ENCODE results near the gene NMRAL1.

NMRAL1 gene

GRCh38 chr16:4463522-4464163 is 10.8 kb downstream of the NMRAL1 start:
- Histone ChIP-seq H3K27me3 (ENCODE audit: control insufficient read depth in 1 of 2, insufficient read depth in 2 of 2, low read length in 2 of 2) (no peaks in the 10 kb centered on the region), H3K27ac (ENCODE audit: low read length) (no peak overlapping the region), H3K4me3 (ENCODE audit: low read length in 2 of 2) (no peak overlapping the region), H3K36me3 (ENCODE audit: control insufficient read depth in 2 of 2, insufficient read depth in 2 of 2, low read length in 2 of 2) (peaks cover 12 to 26% of the 10 kb centered on the region in 2 donors), H3K4me1 (ENCODE audit: control insufficient read depth, insufficient read depth, low read length) (no peaks in the 10 kb centered on the region), H3K9ac (ENCODE audit: low read length in 2 of 2) (no peak overlapping the region), H3K9me3 (ENCODE audit: control insufficient read depth in 2 of 2, low read length in 2 of 2) (no peaks in the 10 kb centered on the region)

DNA sequence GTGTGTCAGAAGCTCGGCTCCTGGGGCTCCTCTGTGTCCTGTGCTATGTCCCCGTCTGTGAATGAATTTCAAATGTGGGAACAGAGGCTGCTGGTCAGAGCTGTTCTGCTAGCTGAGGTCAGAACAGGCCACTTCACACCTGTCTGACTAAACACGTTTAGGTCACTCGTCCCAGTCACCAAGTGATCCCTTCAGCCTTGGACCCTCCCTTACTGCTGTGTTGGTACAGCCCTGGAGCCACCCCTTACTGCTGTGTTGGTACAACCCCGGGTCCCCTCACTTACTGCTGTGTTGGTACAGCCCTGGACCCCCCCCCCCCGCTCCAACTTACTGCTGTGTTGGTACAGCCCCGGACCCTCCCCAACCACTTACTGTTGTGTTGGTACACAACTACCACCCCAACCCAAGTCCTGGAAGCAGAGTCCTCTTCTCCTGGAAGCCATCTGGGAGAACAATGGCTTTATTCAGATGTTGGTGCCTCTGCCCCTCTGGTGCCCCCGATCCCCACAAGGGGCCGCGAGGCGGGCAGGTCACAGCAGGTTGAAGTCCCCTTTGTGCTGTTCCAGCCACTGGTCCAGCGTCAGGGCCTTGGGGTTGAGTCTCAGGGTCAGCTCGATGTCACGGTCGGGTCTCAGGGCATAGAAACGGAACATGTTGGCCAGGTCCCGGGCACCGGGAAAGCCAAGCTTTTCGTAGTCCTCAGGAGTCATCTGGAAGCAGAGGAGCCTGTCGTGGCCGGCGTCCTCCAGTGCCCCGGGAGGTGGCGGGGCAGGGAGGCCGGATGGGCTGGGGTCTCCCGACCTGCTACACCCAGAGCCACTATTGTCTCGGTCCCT is 13.0 kb downstream of the NMRAL1 start:
- Histone ChIP-seq H3K27ac (ENCODE audit: low read length) (no peak overlapping the region), H3K4me1 (ENCODE audit: control insufficient read depth, insufficient read depth, low read length) (no peaks in the 10 kb centered on the region), H3K27me3 (ENCODE audit: control insufficient read depth in 1 of 2, insufficient read depth in 2 of 2, low read length in 2 of 2) (no peaks in the 10 kb centered on the region), H3K9me3 (ENCODE audit: control insufficient read depth in 2 of 2, low read length in 2 of 2) (no peaks in the 10 kb centered on the region), H3K4me3 (ENCODE audit: low read length in 2 of 2) (no peak overlapping the region), H3K9ac (ENCODE audit: low read length in 2 of 2) (no peak overlapping the region), H3K36me3 (ENCODE audit: control insufficient read depth in 2 of 2, insufficient read depth in 2 of 2, low read length in 2 of 2) (peaks cover 25 to 29% of the 10 kb centered on the region in 2 donors)

GRCh38 chr16:4460936-4461249 is 13.5 kb downstream of the NMRAL1 start:
- Histone ChIP-seq H3K9ac (ENCODE audit: low read length in 2 of 2) (no peak overlapping the region), H3K4me1 (ENCODE audit: control insufficient read depth, insufficient read depth, low read length) (no peaks in the 10 kb centered on the region), H3K27me3 (ENCODE audit: control insufficient read depth in 1 of 2, insufficient read depth in 2 of 2, low read length in 2 of 2) (no peaks in the 10 kb centered on the region), H3K27ac (ENCODE audit: low read length) (no peak overlapping the region), H3K9me3 (ENCODE audit: control insufficient read depth in 2 of 2, low read length in 2 of 2) (no peaks in the 10 kb centered on the region), H3K4me3 (ENCODE audit: low read length in 2 of 2) (no peak overlapping the region), H3K36me3 (ENCODE audit: control insufficient read depth in 2 of 2, insufficient read depth in 2 of 2, low read length in 2 of 2) (peaks cover 29 to 31% of the 10 kb centered on the region in 2 donors)

- no peak overlapping the region for H3K4me3 ChIP-seq (ENCODE audit: low read length in 2 of 2)
- no peaks in the 10 kb centered on the region for H3K4me1 ChIP-seq (ENCODE audit: control insufficient read depth, insufficient read depth, low read length)
- no peaks in the 10 kb centered on the region for H3K9me3 ChIP-seq (ENCODE audit: control insufficient read depth in 2 of 2, low read length in 2 of 2)
- no peak overlapping the region for H3K27ac ChIP-seq (ENCODE audit: low read length)
- no peak overlapping the region for H3K9ac ChIP-seq (ENCODE audit: low read length in 2 of 2)
- H3K27me3 ChIP-seq (ENCODE audit: control insufficient read depth in 1 of 2, insufficient read depth in 2 of 2, low read length in 2 of 2): no peaks in the 10 kb centered on the region
- H3K36me3 ChIP-seq (ENCODE audit: control insufficient read depth in 2 of 2, insufficient read depth in 2 of 2, low read length in 2 of 2): peaks cover 42 to 45% of the 10 kb centered on the region in 2 donors
These were observed 18.5 kb downstream of the NMRAL1 start for GRCh38 chr16:4455951-4456350.

DNA sequence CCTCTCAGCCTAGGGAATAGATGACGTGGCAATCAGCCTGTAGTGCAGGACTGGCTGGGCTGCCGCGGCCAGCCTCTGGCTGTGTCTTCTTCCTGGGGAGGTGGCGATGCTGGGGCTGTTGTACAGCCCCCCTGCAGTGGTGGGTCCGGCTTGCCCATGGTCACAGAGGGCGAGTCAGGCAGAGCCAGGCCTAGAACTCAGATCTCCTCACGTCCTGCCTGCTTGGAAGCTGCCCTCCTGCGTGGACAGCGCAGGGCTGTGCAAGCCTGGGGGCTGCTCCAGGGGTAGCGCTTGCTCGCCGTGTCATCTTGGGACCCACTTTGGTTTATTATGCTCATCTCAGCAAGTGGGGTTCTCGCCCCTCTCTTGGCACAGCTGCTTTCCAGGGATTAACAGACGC is 19.3 kb downstream of the NMRAL1 start:
- Histone ChIP-seq H3K9ac (ENCODE audit: low read length in 2 of 2) (no peak overlapping the region), H3K36me3 (ENCODE audit: control insufficient read depth in 2 of 2, insufficient read depth in 2 of 2, low read length in 2 of 2) (peaks cover 50 to 54% of the 10 kb centered on the region in 2 donors), H3K27ac (ENCODE audit: low read length) (no peak overlapping the region), H3K27me3 (ENCODE audit: control insufficient read depth in 1 of 2, insufficient read depth in 2 of 2, low read length in 2 of 2) (no peaks in the 10 kb centered on the region), H3K4me3 (ENCODE audit: low read length in 2 of 2) (no peak overlapping the region), H3K4me1 (ENCODE audit: control insufficient read depth, insufficient read depth, low read length) (no peaks in the 10 kb centered on the region), H3K9me3 (ENCODE audit: control insufficient read depth in 2 of 2, low read length in 2 of 2) (no peaks in the 10 kb centered on the region)

DNA sequence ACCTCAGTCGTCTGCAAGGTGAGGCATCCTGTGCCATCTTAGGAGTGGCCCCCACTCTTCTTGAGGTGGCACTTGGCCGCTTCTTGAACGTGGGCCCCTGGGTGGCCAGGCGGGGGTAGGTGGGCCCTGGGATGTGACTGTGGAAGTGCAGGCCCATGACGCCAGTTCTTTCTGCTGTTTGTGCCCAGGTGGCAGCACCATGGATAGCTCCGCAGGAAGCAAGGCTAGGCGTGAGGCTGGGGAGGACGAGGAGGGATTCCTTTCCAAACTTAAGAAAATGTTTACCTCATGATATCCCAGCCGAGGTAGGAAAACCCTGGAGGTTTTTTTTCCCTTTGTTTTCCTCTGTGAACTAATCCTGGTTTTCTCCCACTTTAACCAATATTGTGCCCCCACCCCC is 19.8 kb downstream of the NMRAL1 start:
- Histone ChIP-seq H3K27ac (ENCODE audit: low read length) (no peak overlapping the region), H3K9me3 (ENCODE audit: control insufficient read depth in 2 of 2, low read length in 2 of 2) (no peaks in the 10 kb centered on the region), H3K4me3 (ENCODE audit: low read length in 2 of 2) (no peak overlapping the region), H3K4me1 (ENCODE audit: control insufficient read depth, insufficient read depth, low read length) (no peaks in the 10 kb centered on the region), H3K27me3 (ENCODE audit: control insufficient read depth in 1 of 2, insufficient read depth in 2 of 2, low read length in 2 of 2) (no peaks in the 10 kb centered on the region), H3K36me3 (ENCODE audit: control insufficient read depth in 2 of 2, insufficient read depth in 2 of 2, low read length in 2 of 2) (peaks cover 52 to 55% of the 10 kb centered on the region in 2 donors), H3K9ac (ENCODE audit: low read length in 2 of 2) (no peak overlapping the region)

GRCh38 chr16:4452674-4453073 is 21.8 kb downstream of the NMRAL1 start:
- Histone ChIP-seq H3K4me1 (ENCODE audit: control insufficient read depth, insufficient read depth, low read length) (no peaks in the 10 kb centered on the region), H3K36me3 (ENCODE audit: control insufficient read depth in 2 of 2, insufficient read depth in 2 of 2, low read length in 2 of 2) (peaks cover 58 to 59% of the 10 kb centered on the region in 2 donors), H3K9me3 (ENCODE audit: control insufficient read depth in 2 of 2, low read length in 2 of 2) (no peaks in the 10 kb centered on the region), H3K27ac (ENCODE audit: low read length) (no peak overlapping the region), H3K4me3 (ENCODE audit: low read length in 2 of 2) (no peak overlapping the region), H3K9ac (ENCODE audit: low read length in 2 of 2) (no peak overlapping the region), H3K27me3 (ENCODE audit: control insufficient read depth in 1 of 2, insufficient read depth in 2 of 2, low read length in 2 of 2) (no peaks in the 10 kb centered on the region)

GRCh38 chr16:4450931-4451519 is 23.4 kb downstream of the NMRAL1 start:
- no peak overlapping the region for H3K27ac ChIP-seq (ENCODE audit: low read length)
- H3K36me3 ChIP-seq (ENCODE audit: control insufficient read depth in 2 of 2, insufficient read depth in 2 of 2, low read length in 2 of 2): peaks cover 55 to 59% of the 10 kb centered on the region in 2 donors
- no peaks in the 10 kb centered on the region for H3K4me1 ChIP-seq (ENCODE audit: control insufficient read depth, insufficient read depth, low read length)
- no peaks in the 10 kb centered on the region for H3K27me3 ChIP-seq (ENCODE audit: control insufficient read depth in 1 of 2, insufficient read depth in 2 of 2, low read length in 2 of 2)
- H3K4me3 ChIP-seq (ENCODE audit: low read length in 2 of 2): no peak overlapping the region
- no peak overlapping the region for H3K9ac ChIP-seq (ENCODE audit: low read length in 2 of 2)
- H3K9me3 ChIP-seq (ENCODE audit: control insufficient read depth in 2 of 2, low read length in 2 of 2): no peaks in the 10 kb centered on the region

GRCh38 chr16:4450430-4450829 is 24.0 kb downstream of the NMRAL1 start:
- Histone ChIP-seq H3K9ac (ENCODE audit: low read length in 2 of 2) (no peak overlapping the region), H3K36me3 (ENCODE audit: control insufficient read depth in 2 of 2, insufficient read depth in 2 of 2, low read length in 2 of 2) (peaks cover 50 to 58% of the 10 kb centered on the region in 2 donors)

GRCh38 chr16:4443986-4444385 is 30.4 kb downstream of the NMRAL1 start:
- H3K9ac ChIP-seq (ENCODE audit: low read length in 2 of 2): no peak overlapping the region
- H3K36me3 ChIP-seq (ENCODE audit: control insufficient read depth in 2 of 2, insufficient read depth in 2 of 2, low read length in 2 of 2): peaks cover 62 to 66% of the 10 kb centered on the region in 2 donors
- H3K9me3 ChIP-seq (ENCODE audit: control insufficient read depth in 2 of 2, low read length in 2 of 2): no peaks in the 10 kb centered on the region
- no peaks in the 10 kb centered on the region for H3K27me3 ChIP-seq (ENCODE audit: control insufficient read depth in 1 of 2, insufficient read depth in 2 of 2, low read length in 2 of 2)
- no peak overlapping the region for H3K27ac ChIP-seq (ENCODE audit: low read length)
- H3K4me3 ChIP-seq (ENCODE audit: low read length in 2 of 2): no peak overlapping the region
- no peaks in the 10 kb centered on the region for H3K4me1 ChIP-seq (ENCODE audit: control insufficient read depth, insufficient read depth, low read length)

More at GRCh38 chr16:4450430-4450829, 24.0 kb downstream of the NMRAL1 start:
- Histone ChIP-seq H3K9me3 (ENCODE audit: control insufficient read depth in 2 of 2, low read length in 2 of 2) (no peaks in the 10 kb centered on the region), H3K27ac (ENCODE audit: low read length) (no peak overlapping the region), H3K4me1 (ENCODE audit: control insufficient read depth, insufficient read depth, low read length) (no peaks in the 10 kb centered on the region), H3K4me3 (ENCODE audit: low read length in 2 of 2) (no peak overlapping the region), H3K27me3 (ENCODE audit: control insufficient read depth in 1 of 2, insufficient read depth in 2 of 2, low read length in 2 of 2) (no peaks in the 10 kb centered on the region)

GRCh38 chr16:4443271-4443670 is 31.2 kb downstream of the NMRAL1 start:
- H3K27ac ChIP-seq (ENCODE audit: low read length): no peak overlapping the region
- H3K36me3 ChIP-seq (ENCODE audit: control insufficient read depth in 2 of 2, insufficient read depth in 2 of 2, low read length in 2 of 2): peaks cover 62% of the 10 kb centered on the region in 2 donors
- H3K9ac ChIP-seq (ENCODE audit: low read length in 2 of 2): no peak overlapping the region
- H3K9me3 ChIP-seq (ENCODE audit: control insufficient read depth in 2 of 2, low read length in 2 of 2): no peaks in the 10 kb centered on the region
- no peaks in the 10 kb centered on the region for H3K27me3 ChIP-seq (ENCODE audit: control insufficient read depth in 1 of 2, insufficient read depth in 2 of 2, low read length in 2 of 2)
- H3K4me1 ChIP-seq (ENCODE audit: control insufficient read depth, insufficient read depth, low read length): no peaks in the 10 kb centered on the region
- H3K4me3 ChIP-seq (ENCODE audit: low read length in 2 of 2): no peak overlapping the region
